HG03558 (cell line): ENCODE measurements around the gene PLEKHA7.

ENCODE experiments used
- ATAC-seq: cut with Tn5 transposase; IDR thresholded peaks from one replicate; pipeline ENCODE4 v1.9.1; 2021; ENCODE audit warnings: moderate number of reproducible peaks; ENCODE audit not compliant: unreplicated experiment; ENCODE audit errors: extremely low read depth

The PLEKHA7 gene

DNA sequence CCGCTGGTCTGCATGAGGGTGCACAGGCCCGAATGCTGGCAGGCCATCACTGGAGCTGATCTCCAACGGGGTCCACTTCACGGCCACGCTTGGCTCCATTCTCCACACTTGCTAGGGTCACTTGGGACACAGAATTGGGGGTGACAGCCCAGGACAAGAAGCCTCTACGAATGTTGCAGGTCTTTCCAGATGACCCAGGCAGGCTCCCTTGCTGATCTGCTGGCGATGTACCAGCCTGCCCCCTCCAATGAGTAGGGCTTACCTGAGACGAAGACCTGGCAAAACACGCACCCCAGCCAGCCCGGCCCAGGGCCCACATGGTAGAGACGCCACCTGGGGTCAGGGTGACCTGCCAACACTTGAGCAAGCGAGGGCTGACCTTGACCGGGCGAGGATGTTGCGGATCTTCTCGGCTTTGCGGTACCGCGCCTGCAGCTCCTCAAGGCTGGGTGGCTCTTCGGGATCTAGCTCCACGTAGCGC, 230.9 kb downstream of the PLEKHA7 start:
- ATAC-seq: no peak

DNA sequence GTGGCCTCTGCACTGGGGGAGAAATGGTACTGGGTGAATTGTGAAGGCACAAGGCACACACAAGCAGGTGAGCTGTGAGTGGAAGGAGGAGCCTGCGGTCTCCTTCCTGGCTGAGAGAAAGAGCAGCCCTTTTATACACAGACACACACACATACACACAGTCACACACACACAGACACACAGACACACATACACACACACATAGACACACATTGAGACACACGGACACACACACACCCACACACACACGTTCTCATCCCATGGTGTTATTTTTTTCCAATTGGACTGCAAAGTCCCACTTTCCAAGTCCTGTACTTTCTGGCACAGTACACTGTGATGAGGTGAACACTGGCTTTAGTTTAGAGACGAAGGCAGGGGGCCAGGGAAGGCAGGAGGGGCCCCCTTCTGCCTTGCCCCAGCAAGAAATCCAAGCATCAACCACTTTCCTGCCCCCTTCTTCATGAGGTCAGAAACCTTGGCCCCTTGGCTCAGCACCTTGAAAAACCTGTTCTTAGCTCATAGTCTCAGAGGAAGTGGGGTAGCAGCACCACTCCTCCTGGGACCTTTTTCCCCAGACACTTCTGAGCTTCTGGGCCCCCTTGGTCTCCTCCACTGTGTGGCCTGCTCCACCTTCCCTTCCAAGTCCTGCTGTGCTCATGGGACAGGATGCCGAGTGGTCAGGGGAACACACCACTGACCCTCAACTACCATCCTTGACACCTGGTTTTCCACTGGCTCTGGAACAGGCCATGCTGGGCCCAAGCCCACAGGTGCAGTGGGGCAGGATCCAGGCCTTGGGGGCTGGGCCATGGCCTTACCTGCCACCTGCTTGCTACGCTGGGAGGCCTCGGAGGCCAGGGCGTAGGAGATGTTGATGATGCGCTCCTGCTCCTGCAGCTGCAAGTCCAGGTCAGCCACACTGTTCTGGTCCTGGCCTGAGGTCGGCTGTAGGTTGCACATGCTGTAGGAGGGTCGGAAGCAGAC, 232.0 kb downstream of the PLEKHA7 start:
- no peak for ATAC-seq

GRCh38 chr11:16780698-16781550, 233.3 kb downstream of the PLEKHA7 start:
- no peak for ATAC-seq

DNA sequence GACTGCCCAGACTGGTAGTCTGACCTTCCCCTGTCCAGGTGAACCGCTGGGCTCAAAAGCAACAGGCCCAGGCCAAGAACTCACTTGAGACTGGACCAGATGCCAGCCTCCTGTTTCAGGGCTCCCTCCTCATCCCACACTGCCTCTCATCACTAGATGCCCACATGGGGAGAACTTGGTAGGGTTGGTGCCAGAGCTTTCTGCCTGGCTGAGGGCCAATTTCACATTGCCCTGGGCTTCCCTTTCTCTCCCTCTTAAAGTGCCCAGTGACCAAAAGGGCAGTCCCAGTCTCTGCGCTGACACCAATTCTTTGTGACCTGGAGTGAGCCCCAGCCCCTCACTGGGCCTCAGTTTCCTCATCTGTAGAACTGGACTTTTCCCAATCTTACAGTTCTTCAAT, 234.1 kb downstream of the PLEKHA7 start:
- ATAC-seq: no peak

- ATAC-seq: no peak
These were observed 234.8 kb downstream of the PLEKHA7 start for GRCh38 chr11:16779436-16779835.

DNA sequence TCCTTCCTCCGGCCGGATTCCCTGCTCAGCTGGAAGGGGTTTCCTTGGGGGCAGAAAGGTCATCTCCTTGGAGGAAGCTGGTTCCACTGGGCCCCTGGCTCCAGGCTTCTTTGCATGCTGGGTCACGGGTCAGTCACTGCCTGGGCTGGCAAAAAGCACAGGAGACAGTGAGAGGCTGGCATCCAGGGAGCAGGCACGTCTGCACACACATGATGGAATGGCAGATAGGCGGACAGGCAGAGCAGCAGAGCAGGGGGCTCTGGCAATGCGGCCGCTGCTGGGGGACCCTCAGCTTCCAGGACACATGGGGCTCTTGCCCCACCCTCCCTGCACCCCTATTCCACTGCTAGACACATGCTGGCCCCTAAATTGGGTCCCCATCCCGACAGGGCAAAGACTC, 235.3 kb downstream of the PLEKHA7 start:
- ATAC-seq: no peak

DNA sequence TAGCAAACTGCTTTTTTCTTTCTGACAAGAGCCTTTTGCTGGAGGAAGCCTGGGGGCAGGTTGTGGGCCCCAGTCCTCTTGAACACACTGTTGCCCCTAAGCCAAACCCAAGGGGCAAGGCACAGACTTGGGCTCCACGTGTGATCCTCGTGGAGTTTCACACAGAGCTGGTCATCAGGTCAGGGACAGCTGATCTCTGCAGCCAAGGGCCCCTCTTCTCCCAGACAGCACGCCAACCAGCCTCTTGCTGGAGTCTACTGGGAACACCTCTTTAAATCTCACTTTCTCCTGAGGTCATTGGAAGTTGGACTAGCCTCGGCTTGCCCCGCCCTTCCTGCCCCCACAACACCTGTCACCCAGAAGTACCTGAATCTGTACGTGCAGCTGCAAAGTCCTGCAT, 235.9 kb downstream of the PLEKHA7 start:
- ATAC-seq: no peak

DNA sequence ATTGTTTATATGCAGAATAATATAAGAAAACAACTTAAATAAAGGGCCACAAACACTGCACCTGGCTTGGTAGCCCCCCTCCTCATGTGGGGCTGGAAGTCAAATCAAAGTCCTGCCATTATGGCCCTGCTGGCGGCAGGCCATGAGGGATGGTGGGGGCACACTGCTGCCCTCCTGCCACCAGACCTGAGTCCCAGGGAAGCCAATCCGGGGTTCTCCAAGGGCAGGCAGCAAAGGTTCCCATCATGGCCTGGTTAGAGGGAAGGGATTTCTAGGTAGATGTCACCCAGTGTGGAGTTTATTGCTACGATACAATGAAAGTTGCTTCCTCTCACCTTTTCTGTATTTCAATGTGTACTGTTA, 236.6 kb downstream of the PLEKHA7 start:
- ATAC-seq: no peak

DNA sequence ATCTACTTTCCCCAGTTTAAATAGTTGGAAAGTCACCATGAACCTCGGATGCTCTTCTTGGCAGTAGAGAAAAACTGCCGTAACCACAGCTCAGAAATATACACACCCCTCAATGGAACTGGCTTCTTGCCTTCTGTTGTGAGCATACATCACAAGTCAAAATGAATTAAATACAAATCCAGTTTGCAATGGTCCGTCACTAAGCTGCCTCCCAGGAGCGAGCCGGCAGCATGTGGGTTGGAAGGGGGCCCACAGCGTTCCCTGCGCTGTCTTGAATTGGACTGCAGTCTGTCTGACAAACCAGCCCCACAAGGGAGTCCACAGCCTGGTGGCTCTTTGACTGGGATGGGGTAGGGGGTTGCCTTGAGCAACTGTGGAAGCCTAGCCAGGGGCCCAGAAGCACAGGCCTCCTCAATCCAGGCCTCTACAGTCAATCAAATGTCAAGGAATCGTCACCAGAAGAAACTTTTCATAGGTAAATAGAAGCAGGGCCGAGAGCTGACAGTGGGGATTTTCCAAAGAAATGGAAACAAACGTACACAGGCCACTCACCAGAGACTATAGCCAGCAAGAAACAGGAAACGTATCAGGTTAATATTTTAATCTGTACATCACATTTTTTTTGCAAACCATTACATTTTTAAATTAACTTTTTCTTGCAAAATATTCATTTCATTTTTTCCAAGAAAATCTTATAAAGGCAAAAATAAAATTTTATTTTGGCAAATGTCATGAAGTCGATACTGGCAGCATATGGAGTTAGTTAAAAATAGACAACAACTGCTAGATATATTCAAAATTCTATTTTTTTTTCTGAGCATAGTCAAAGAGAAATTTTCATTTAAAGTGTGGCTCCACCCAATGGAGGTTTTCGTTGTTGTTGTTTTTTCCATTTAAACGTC, 237.3 kb downstream of the PLEKHA7 start:
- ATAC-seq: no peak

DNA sequence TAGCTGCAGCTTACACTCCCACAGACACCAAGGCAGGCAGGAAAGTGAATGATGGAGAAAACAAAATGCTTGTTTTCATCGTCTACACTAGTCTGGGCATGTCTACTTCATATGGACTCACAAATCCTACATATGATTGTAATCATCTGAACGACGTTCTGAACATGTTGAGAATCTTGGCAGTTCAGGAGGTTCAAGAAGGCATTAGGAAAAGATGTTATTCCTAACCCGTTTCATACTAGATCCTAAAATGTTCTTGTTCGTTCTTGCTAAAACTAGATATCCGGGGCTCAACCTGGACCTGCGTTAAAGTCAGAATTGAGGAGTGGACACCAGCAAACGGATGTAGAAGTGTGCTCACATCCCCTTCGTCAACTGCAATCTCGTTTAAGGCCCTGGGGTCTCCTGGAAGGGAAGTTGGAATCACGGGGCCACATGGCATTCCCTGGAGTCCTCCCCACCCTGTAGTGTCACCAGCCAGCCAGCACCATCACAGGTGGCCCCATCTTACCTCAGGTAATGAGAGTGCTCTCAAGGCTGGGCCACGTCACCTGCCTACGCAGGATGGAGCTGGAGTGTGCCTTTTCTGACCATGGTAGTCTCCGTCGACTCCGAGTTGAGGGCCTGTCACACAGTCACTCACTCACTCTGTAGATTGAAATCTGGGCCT, 238.5 kb downstream of the PLEKHA7 start:
- ATAC-seq: no peak

DNA sequence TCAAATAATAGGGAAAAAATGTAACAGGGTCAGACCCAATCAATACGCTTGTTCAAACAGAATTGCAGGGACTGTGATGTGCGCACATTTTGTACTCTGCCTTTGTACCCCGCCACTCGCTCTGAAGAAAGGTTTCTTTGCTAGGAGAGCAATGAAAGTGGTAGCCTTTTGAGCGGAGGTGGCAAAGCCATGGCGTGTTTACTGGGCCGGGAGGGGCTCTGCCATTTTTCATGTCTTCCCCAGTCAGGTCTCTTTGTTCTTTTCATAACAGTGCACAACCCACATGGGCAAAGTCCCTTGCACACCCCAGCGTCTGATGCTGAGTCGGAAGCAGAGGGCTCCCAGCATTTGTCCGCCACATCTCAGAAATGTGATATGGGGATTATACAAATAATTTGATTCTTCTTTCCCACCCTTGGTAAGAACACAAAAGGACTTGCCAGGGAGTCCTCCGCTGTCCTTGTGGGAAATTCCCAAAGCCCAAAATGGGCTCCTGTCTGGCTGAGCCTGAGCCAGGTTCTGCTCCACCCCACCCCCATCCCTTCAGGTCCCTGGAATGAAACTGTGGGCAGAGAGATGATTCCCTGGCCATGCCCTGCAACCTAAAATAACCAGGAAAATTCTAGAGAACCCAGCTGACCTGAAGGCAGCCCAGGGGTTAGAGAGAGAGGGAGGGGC, 239.1 kb downstream of the PLEKHA7 start:
- no peak for ATAC-seq

DNA sequence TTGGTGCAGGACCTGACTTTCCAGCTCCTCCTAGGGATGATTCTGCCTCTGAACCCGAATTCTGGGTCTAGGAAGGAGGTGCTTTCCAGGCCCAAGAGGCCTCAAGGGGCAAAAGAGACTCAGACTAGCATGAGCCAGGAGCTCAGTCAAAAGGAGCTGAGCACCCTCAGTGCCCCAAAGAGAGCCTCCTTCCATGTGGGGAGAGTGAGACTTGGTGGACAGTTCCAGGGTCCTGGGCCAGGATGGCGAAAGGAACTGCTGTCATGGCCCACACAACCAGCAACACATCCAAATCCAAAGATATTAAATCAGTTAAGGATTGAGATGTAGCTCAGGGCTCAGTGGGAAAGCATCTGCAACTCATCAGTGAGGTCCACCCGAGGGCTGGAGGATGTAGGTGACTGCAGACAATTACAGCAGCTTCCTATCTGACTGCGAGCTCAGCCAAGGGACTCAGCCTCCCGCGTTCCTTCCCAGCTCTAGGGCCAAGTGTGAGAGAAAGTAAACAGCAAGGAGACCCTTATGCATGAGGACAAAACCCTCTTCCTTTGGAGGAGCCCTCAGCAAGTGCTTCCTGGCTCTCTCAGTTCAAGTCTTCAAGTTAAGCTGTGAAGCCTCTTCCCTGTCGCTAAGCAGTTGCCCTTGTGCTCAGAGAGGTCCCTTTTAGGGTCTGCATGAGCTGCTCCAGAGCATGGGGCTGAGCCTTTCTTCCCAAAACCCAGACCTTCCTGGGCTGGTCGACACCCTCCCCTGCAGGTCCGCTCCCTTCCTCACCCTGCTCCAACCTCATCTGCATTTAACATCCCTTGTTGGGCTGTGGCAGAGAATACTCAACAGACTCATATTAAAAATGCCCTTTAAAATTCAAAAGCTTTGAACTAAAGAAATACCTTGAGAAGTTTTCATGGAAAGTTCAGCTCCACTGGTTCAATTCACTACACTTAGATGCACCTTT, 240.0 kb downstream of the PLEKHA7 start:
- ATAC-seq: no peak

GRCh38 chr11:16772141-16772512, 242.1 kb downstream of the PLEKHA7 start:
- ATAC-seq: no peak

- no peak for ATAC-seq
These were observed 242.7 kb downstream of the PLEKHA7 start for GRCh38 chr11:16771350-16772140.

DNA sequence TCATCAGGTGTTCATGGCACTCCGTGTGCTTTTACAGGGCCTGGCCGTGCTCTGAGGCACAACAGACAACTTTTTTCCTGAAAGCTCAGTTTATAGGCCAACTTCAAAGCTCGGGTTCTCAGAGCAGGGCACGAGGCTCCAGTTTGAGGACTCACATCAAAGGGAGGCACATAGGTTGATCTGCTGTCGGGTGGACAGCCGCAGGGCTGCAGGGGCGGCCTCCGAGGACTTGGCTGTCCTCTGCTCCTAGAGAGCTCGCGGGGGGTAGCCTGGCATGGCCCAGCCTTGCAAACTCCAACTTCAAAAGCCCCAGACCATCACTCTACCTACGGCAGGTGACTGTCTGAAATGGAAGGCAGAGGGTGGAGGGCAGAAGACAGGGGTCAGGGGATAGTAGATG, 244.2 kb downstream of the PLEKHA7 start:
- ATAC-seq: no peak

DNA sequence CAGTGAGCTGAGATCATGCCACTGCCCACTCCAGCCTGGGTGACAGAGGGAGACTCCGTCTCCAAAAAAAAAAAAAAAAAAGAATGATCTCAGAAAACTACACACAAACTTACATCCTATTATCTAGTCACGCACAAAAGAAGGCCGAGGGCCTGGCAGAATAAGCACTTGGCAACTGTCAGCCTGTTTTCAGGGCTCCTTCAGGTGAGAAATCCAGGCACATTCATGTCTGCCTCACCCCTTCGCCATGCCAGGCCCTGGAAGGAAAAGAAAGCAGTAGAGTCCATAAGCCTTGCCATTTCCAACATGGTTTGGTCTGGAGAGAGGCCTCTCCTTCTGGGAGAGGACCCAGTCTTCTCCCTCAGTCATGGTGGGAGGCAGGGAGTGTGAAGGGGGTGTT, 244.8 kb downstream of the PLEKHA7 start:
- ATAC-seq: no peak

- ATAC-seq: no peak
These were observed 246.3 kb downstream of the PLEKHA7 start for GRCh38 chr11:16767957-16768356.
